GM23338 (cell line): ENCODE measurements around the gene HCN2. TPM values are rescaled to one million over a fixed set of nuclear protein-coding genes. Genes with fewer than 3 reads are reported as not detected.

ENCODE experiments used
- ATAC-seq: fragments of 200-7000 bp; cut with Tn5 transposase; 3 replicates; pipeline ENCODE4 v1.9.1; 2020
- DNase-seq: peaks from one replicate; pipeline ENCODE4 v3.0.0-alpha.2; 2015; ENCODE audit warnings: low spot score
- H2AFZ ChIP-seq: fragments of 200-600 bp; sonication (generic); 2 replicates; pipeline ENCODE4 v1.8.0; 2016; ENCODE audit warnings: antibody characterized with exemption, mild to moderate bottlenecking, moderate library complexity
- H3F3A ChIP-seq: fragments of 200-600 bp; sonication (generic); replicated peaks from 2 replicates; pipeline ENCODE4 v1.8.0; 2017; ENCODE audit warnings: antibody characterized with exemption, mixed run types, low read depth
- H3K27ac ChIP-seq: fragments of 200-600 bp; sonication (generic); 2 replicates; pipeline ENCODE4 v1.6.1; 2016; ENCODE audit warnings: low read depth
- H3K27me3 ChIP-seq: fragments of 200-600 bp; sonication (generic); 2 replicates; pipeline ENCODE4 v1.8.0; 2016; ENCODE audit warnings: mild to moderate bottlenecking, mixed run types, moderate library complexity; ENCODE audit not compliant: insufficient read depth
- H3K36me3 ChIP-seq: fragments of 200-600 bp; sonication (generic); 2 replicates; pipeline ENCODE4 v1.8.0; 2016; ENCODE audit warnings: mild to moderate bottlenecking; ENCODE audit not compliant: insufficient read depth
- H3K4me1 ChIP-seq: fragments of 200-600 bp; sonication (generic); 2 replicates; pipeline ENCODE4 v1.8.0; 2016; ENCODE audit warnings: mild to moderate bottlenecking, moderate library complexity; ENCODE audit not compliant: insufficient read depth
- H3K4me2 ChIP-seq: fragments of 200-600 bp; sonication (generic); 2 replicates; pipeline ENCODE4 v1.7.1; 2017; ENCODE audit warnings: mixed run types
- H3K4me3 ChIP-seq: fragments of 200-600 bp; sonication (generic); 2 replicates; pipeline ENCODE4 v1.6.1; 2016; ENCODE audit warnings: mixed run types
- H3K79me2 ChIP-seq: fragments of 200-600 bp; sonication (generic); replicated peaks from 2 replicates; pipeline ENCODE4 v1.8.0; 2017; ENCODE audit warnings: mild to moderate bottlenecking; ENCODE audit not compliant: insufficient read depth
- H3K9me2 ChIP-seq: fragments of 200-600 bp; sonication (generic); 2 replicates; pipeline ENCODE4 v1.8.0; 2017; ENCODE audit not compliant: insufficient read depth
- H4K20me1 ChIP-seq: fragments of 200-600 bp; sonication (generic); replicated peaks from 2 replicates; pipeline ENCODE4 v1.8.0; 2017; ENCODE audit warnings: mild to moderate bottlenecking; ENCODE audit not compliant: insufficient read depth
- H3K27ac Mint-ChIP-seq: 2 replicates; pipeline ENCODE4 v1.8.0; 2020; ENCODE audit warnings: inconsistent platforms, mild to moderate bottlenecking, moderate library complexity, mixed read lengths
- H3K27me3 Mint-ChIP-seq: 3 replicates; pipeline ENCODE4 v1.8.0; 2022; ENCODE audit warnings: low read depth, mild to moderate bottlenecking, moderate library complexity, mixed read lengths, inconsistent platforms; ENCODE audit not compliant: insufficient read depth, poor library complexity
- H3K36me3 Mint-ChIP-seq: 3 replicates; pipeline ENCODE4 v1.8.0; 2021; ENCODE audit warnings: low read depth, mild to moderate bottlenecking, inconsistent platforms, moderate library complexity, mixed read lengths
- H3K4me1 Mint-ChIP-seq: 3 replicates; pipeline ENCODE4 v1.8.0; 2020; ENCODE audit warnings: mild to moderate bottlenecking, inconsistent platforms, mixed read lengths
- H3K4me3 Mint-ChIP-seq: 3 replicates; pipeline ENCODE4 v1.8.0; 2021; ENCODE audit warnings: moderate library complexity, mild to moderate bottlenecking, inconsistent platforms, mixed read lengths
- H3K9me3 Mint-ChIP-seq: 3 replicates; pipeline ENCODE4 v1.8.0; 2020; ENCODE audit warnings: moderate library complexity, mild to moderate bottlenecking, inconsistent platforms, mixed read lengths
- polyA plus RNA-seq: library from polyadenylated mRNA; unstranded; fragments of >200 nt; fragmentation: Nextera tagmentation; extraction: Ambion mirVana; gene quantifications from 2 replicates; pipeline ENCODE4 v1.2.1, GENCODE V29; 2016
- total RNA-seq: library from RNA; depleted of rRNA; stranded (reverse); fragments of >200 nt; shearing (Covaris generic); gene quantifications from 2 replicates; pipeline ENCODE4 v1.2.3, GENCODE V29; 2014
- TF ChIP-seq, protein P1 (sequence below): fragments of 250-450 bp; sonication (Bioruptor Pico); IDR thresholded peaks from 2 replicates; pipeline ENCODE4 v1.5.0; 2020; ENCODE audit warnings: mild to moderate bottlenecking, moderate library complexity

HCN2 gene
- total and polyA plus RNA-seq, 2 experiments from 2014 or later = 0.06 to 2.9 TPM

- H3K36me3 ChIP-seq = no peaks in the 10 kb centered on the region
These were observed 68.6 kb downstream of the HCN2 start for GRCh38 chr19:658059-658839.

More at GRCh38 chr19:658059-658839, 68.6 kb downstream of the HCN2 start:
- Histone ChIP-seq H3K27ac (no peak overlapping the region), H3K9me2 (no peaks in the 10 kb centered on the region), H3K4me2 (no peak overlapping the region), H3K27me3 (no peaks in the 10 kb centered on the region), H4K20me1 (peaks cover 52% of the 10 kb centered on the region), H3K79me2 (peaks cover 96% of the 10 kb centered on the region), H3F3A (peaks cover 3% of the 10 kb centered on the region; the same call in 1 of the 2 replicates), H2AFZ (no peak overlapping the region), H3K4me3 (no peak overlapping the region), H3K4me1 (peaks cover 6% of the 10 kb centered on the region)
- no peak overlapping the region for H3K4me3 Mint-ChIP-seq
- H3K36me3 Mint-ChIP-seq = peaks cover 15% of the 10 kb centered on the region
- TF ChIP-seq, protein P1, sequence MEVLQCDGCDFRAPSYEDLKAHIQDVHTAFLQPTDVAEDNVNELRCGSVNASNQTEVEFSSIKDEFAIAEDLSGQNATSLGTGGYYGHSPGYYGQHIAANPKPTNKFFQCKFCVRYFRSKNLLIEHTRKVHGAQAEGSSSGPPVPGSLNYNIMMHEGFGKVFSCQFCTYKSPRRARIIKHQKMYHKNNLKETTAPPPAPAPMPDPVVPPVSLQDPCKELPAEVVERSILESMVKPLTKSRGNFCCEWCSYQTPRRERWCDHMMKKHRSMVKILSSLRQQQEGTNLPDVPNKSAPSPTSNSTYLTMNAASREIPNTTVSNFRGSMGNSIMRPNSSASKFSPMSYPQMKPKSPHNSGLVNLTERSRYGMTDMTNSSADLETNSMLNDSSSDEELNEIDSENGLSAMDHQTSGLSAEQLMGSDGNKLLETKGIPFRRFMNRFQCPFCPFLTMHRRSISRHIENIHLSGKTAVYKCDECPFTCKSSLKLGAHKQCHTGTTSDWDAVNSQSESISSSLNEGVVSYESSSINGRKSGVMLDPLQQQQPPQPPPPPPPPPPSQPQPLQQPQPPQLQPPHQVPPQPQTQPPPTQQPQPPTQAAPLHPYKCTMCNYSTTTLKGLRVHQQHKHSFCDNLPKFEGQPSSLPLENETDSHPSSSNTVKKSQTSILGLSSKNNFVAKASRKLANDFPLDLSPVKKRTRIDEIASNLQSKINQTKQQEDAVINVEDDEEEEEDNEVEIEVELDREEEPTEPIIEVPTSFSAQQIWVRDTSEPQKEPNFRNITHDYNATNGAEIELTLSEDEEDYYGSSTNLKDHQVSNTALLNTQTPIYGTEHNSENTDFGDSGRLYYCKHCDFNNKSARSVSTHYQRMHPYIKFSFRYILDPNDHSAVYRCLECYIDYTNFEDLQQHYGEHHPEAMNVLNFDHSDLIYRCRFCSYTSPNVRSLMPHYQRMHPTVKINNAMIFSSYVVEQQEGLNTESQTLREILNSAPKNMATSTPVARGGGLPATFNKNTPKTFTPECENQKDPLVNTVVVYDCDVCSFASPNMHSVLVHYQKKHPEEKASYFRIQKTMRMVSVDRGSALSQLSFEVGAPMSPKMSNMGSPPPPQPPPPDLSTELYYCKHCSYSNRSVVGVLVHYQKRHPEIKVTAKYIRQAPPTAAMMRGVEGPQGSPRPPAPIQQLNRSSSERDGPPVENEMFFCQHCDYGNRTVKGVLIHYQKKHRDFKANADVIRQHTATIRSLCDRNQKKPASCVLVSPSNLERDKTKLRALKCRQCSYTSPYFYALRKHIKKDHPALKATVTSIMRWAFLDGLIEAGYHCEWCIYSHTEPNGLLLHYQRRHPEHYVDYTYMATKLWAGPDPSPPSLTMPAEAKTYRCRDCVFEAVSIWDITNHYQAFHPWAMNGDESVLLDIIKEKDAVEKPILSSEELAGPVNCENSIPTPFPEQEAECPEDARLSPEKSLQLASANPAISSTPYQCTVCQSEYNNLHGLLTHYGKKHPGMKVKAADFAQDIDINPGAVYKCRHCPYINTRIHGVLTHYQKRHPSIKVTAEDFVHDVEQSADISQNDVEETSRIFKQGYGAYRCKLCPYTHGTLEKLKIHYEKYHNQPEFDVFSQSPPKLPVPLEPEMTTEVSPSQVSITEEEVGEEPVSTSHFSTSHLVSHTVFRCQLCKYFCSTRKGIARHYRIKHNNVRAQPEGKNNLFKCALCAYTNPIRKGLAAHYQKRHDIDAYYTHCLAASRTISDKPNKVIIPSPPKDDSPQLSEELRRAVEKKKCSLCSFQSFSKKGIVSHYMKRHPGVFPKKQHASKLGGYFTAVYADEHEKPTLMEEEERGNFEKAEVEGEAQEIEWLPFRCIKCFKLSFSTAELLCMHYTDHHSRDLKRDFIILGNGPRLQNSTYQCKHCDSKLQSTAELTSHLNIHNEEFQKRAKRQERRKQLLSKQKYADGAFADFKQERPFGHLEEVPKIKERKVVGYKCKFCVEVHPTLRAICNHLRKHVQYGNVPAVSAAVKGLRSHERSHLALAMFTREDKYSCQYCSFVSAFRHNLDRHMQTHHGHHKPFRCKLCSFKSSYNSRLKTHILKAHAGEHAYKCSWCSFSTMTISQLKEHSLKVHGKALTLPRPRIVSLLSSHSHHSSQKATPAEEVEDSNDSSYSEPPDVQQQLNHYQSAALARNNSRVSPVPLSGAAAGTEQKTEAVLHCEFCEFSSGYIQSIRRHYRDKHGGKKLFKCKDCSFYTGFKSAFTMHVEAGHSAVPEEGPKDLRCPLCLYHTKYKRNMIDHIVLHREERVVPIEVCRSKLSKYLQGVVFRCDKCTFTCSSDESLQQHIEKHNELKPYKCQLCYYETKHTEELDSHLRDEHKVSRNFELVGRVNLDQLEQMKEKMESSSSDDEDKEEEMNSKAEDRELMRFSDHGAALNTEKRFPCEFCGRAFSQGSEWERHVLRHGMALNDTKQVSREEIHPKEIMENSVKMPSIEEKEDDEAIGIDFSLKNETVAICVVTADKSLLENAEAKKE = no peak
- H3K4me1 Mint-ChIP-seq = peaks cover 13% of the 10 kb centered on the region
- H3K27ac Mint-ChIP-seq = no peak overlapping the region
- H3K9me3 Mint-ChIP-seq = no peaks in the 10 kb centered on the region
- DNase-seq (no peak), ATAC-seq (no peak)
- peaks cover 8% of the 10 kb centered on the region for H3K27me3 Mint-ChIP-seq
